ENCODE results near the gene NRP1. TPM values are rescaled to one million over a fixed set of nuclear protein-coding genes. Genes with fewer than 3 reads are reported as not detected.

Gene NRP1
- total RNA-seq, 1 experiment from 2014 or later, result 3.0 TPM

DNA sequence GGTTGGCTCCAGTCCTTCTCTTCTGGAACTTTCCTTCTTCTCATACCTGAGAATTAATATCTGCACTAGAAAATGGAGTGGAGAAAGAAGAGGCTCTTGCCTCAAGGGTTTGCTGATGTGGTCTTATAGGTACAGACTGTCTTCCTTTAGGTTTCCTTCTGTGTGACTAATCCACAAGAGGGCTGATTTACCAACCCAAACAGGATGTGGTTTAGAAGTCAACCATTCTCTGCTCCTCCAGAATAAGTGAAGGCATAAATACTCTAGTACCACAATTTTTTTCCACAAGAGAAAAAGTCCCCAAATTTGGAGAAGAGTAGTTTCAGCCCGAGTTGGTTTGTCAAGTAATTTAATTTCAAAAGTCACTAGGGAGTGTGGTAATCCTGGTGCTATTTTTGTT lies 85.8 kb downstream of the NRP1 start:
- H3K27me3 Mint-ChIP-seq (ENCODE audit: low read depth), result no peaks in the 10 kb centered on the region
- H3K27ac Mint-ChIP-seq, result no peak overlapping the region
- no peaks in the 10 kb centered on the region for H3K36me3 Mint-ChIP-seq
- ChIA-PET CTCF (interaction anchor here (0.7 kb wide), 1 partner anchor 23 kb away, joined by 3 read pairs; no protein-coding TSS in a partner anchor), POLR2A (interaction anchor here (0.7 kb wide), 1 partner anchor 44 kb away, joined by 5 read pairs; no protein-coding TSS in a partner anchor)
- H3K9me3 Mint-ChIP-seq, result peaks cover 11% of the 10 kb centered on the region
- ATAC-seq, result no peak
- no peak for DNase-seq (ENCODE audit: low spot score)
- H3K4me3 Mint-ChIP-seq, result no peak overlapping the region
- H3K4me1 Mint-ChIP-seq, result peaks cover 12% of the 10 kb centered on the region
- TF ChIP-seq MXD4 (CRISPR knock-in tag; IDR thresholded peaks at IDR 0.05; ENCODE audit: borderline replicate concordance) (no peak), FOXP1 (CRISPR knock-in tag; IDR thresholded peaks at IDR 0.05; ENCODE audit: borderline replicate concordance) (no peak), ESRRA (CRISPR knock-in tag; IDR thresholded peaks at IDR 0.05; ENCODE audit: borderline replicate concordance) (no peak), ZNF317 (CRISPR knock-in tag; IDR thresholded peaks at IDR 0.05; ENCODE audit: borderline replicate concordance, low read depth) (no peak), CREM (CRISPR knock-in tag; IDR thresholded peaks at IDR 0.05) (no peak), ZBTB21 (CRISPR knock-in tag; IDR thresholded peaks at IDR 0.05; ENCODE audit: borderline replicate concordance) (no peak), ZNF219 (CRISPR knock-in tag; IDR thresholded peaks at IDR 0.05; ENCODE audit: borderline replicate concordance) (no peak), NR1H2 (CRISPR knock-in tag; IDR thresholded peaks at IDR 0.05) (no peak), ZNF232 (CRISPR knock-in tag; IDR thresholded peaks at IDR 0.05) (no peak), OVOL2 (CRISPR knock-in tag; IDR thresholded peaks at IDR 0.05; ENCODE audit: borderline replicate concordance) (no peak), GABPB1 (CRISPR knock-in tag; IDR thresholded peaks at IDR 0.05) (no peak), ZNF263 (CRISPR knock-in tag; IDR thresholded peaks at IDR 0.05; ENCODE audit: low read depth) (no peak)
- TF ChIP-seq, protein P1, sequence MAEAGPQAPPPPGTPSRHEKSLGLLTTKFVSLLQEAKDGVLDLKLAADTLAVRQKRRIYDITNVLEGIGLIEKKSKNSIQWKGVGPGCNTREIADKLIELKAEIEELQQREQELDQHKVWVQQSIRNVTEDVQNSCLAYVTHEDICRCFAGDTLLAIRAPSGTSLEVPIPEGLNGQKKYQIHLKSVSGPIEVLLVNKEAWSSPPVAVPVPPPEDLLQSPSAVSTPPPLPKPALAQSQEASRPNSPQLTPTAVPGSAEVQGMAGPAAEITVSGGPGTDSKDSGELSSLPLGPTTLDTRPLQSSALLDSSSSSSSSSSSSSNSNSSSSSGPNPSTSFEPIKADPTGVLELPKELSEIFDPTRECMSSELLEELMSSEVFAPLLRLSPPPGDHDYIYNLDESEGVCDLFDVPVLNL (CRISPR knock-in tag; IDR thresholded peaks at IDR 0.05; ENCODE audit: borderline replicate concordance, low read depth), result no peak
- TF ChIP-seq, protein P2, sequence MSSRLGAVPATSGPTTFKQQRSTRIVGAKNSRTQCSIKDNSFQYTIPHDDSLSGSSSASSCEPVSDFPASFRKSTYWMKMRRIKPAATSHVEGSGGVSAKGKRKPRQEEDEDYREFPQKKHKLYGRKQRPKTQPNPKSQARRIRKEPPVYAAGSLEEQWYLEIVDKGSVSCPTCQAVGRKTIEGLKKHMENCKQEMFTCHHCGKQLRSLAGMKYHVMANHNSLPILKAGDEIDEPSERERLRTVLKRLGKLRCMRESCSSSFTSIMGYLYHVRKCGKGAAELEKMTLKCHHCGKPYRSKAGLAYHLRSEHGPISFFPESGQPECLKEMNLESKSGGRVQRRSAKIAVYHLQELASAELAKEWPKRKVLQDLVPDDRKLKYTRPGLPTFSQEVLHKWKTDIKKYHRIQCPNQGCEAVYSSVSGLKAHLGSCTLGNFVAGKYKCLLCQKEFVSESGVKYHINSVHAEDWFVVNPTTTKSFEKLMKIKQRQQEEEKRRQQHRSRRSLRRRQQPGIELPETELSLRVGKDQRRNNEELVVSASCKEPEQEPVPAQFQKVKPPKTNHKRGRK (CRISPR knock-in tag; IDR thresholded peaks at IDR 0.05; ENCODE audit: borderline replicate concordance), result no peak
- TF ChIP-seq, protein P3, sequence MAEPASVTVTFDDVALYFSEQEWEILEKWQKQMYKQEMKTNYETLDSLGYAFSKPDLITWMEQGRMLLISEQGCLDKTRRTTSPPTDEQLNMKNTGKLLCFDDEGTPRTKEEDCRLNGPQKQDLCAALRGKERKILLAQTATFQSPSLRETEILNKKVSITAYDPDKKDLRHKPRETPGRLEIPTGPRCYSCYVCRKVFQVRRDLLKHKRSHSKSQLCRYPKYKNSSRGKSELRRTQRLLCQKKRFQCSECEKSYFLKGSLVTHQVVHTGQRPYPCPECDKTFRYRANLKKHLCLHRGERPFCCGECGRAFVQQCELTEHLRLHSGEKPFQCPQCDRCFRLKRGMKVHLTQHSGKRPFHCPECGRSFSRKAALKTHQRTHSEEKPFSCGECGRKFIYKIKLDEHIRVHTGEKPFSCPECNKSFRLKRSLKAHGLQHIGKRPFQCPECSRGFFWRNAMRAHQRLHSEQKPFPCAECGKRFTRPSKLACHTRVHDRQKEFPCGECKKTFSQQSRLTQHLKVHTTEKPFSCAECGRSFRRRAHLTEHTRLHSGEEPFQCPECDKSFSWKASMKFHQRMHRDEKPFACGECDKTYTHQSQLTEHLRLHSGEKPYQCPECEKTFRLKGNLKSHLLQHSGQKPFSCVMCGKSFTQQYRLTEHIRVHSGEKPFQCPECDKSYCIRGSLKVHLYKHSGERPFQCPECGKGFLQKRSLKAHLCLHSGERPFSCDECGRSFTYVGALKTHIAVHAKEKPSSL (CRISPR knock-in tag; conservative IDR thresholded peaks at IDR 0.05), result no peak

DNA sequence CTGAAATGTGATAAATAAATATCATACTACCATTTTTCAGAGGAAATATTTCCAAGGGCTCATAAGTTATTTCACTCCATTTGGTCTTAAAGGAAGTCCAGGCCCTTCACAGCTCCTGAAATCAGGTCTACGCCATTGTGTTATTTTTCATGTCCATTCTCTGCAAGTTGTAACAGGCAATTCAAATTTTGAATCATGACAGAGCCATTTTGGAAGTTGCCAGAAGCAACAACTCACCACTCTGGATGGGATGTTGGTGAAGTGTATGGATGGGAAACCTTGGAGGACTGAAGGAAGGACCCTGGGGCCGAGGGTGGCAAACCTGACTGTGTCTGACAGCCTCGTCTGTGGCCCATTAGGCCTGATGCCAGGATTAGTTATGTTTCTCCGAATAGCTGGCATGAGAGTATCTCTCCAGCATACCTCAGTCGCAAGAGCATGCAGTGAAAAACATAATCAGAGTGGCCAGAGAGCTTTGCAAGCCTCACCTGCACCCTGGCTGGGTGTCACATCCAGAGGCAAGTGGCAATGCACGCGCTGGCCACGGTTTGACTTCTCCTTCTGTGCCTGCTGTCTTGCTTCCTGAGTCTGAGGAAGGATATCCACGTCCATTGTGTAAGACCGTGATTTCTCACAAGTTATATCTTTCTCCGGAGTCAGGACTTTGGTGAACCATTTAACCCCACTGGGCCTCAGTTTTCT lies 87.1 kb downstream of the NRP1 start:
- CTCF ChIA-PET, result no interaction called here
- DNase-seq (ENCODE audit: low spot score) (no peak), ATAC-seq (no peak)
- H3K9me3 Mint-ChIP-seq, result peaks cover 11% of the 10 kb centered on the region
- peaks cover 12% of the 10 kb centered on the region for H3K4me1 Mint-ChIP-seq
- no peaks in the 10 kb centered on the region for H3K36me3 Mint-ChIP-seq
- H3K4me3 Mint-ChIP-seq, result no peak overlapping the region
- H3K27ac Mint-ChIP-seq, result no peak overlapping the region
- POLR2A ChIA-PET, result no interaction called here
- H3K27me3 Mint-ChIP-seq (ENCODE audit: low read depth), result no peaks in the 10 kb centered on the region
- TF ChIP-seq, protein P1 (CRISPR knock-in tag; IDR thresholded peaks at IDR 0.05; ENCODE audit: borderline replicate concordance, low read depth), result no peak
- TF ChIP-seq, protein P4, sequence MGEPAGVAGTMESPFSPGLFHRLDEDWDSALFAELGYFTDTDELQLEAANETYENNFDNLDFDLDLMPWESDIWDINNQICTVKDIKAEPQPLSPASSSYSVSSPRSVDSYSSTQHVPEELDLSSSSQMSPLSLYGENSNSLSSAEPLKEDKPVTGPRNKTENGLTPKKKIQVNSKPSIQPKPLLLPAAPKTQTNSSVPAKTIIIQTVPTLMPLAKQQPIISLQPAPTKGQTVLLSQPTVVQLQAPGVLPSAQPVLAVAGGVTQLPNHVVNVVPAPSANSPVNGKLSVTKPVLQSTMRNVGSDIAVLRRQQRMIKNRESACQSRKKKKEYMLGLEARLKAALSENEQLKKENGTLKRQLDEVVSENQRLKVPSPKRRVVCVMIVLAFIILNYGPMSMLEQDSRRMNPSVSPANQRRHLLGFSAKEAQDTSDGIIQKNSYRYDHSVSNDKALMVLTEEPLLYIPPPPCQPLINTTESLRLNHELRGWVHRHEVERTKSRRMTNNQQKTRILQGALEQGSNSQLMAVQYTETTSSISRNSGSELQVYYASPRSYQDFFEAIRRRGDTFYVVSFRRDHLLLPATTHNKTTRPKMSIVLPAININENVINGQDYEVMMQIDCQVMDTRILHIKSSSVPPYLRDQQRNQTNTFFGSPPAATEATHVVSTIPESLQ (CRISPR knock-in tag; IDR thresholded peaks at IDR 0.05), result no peak
- TF ChIP-seq ZNF232 (CRISPR knock-in tag; IDR thresholded peaks at IDR 0.05) (no peak), FOXJ3 (CRISPR knock-in tag; IDR thresholded peaks at IDR 0.05; ENCODE audit: borderline replicate concordance) (no peak), RORB (CRISPR knock-in tag; IDR thresholded peaks at IDR 0.05) (no peak), ZBTB21 (CRISPR knock-in tag; IDR thresholded peaks at IDR 0.05; ENCODE audit: borderline replicate concordance) (no peak), MXD4 (CRISPR knock-in tag; IDR thresholded peaks at IDR 0.05; ENCODE audit: borderline replicate concordance) (no peak)
- TF ChIP-seq, protein P5, sequence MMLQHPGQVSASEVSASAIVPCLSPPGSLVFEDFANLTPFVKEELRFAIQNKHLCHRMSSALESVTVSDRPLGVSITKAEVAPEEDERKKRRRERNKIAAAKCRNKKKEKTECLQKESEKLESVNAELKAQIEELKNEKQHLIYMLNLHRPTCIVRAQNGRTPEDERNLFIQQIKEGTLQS (CRISPR knock-in tag; conservative IDR thresholded peaks at IDR 0.05), result no peak
- TF ChIP-seq, protein P6, sequence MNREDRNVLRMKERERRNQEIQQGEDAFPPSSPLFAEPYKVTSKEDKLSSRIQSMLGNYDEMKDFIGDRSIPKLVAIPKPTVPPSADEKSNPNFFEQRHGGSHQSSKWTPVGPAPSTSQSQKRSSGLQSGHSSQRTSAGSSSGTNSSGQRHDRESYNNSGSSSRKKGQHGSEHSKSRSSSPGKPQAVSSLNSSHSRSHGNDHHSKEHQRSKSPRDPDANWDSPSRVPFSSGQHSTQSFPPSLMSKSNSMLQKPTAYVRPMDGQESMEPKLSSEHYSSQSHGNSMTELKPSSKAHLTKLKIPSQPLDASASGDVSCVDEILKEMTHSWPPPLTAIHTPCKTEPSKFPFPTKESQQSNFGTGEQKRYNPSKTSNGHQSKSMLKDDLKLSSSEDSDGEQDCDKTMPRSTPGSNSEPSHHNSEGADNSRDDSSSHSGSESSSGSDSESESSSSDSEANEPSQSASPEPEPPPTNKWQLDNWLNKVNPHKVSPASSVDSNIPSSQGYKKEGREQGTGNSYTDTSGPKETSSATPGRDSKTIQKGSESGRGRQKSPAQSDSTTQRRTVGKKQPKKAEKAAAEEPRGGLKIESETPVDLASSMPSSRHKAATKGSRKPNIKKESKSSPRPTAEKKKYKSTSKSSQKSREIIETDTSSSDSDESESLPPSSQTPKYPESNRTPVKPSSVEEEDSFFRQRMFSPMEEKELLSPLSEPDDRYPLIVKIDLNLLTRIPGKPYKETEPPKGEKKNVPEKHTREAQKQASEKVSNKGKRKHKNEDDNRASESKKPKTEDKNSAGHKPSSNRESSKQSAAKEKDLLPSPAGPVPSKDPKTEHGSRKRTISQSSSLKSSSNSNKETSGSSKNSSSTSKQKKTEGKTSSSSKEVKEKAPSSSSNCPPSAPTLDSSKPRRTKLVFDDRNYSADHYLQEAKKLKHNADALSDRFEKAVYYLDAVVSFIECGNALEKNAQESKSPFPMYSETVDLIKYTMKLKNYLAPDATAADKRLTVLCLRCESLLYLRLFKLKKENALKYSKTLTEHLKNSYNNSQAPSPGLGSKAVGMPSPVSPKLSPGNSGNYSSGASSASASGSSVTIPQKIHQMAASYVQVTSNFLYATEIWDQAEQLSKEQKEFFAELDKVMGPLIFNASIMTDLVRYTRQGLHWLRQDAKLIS (CRISPR knock-in tag; IDR thresholded peaks at IDR 0.05; ENCODE audit: borderline replicate concordance), result no peak

All from WTC11 (cell line).